HK-2 (cell line): Measurements from ENCODE around the gene TIMMDC1.
"Not testable (repeated sequence)": the region's sequence is repeated elsewhere in the genome, so short reads cannot be mapped to it uniquely, and the experiment has no call there.

Source experiments
- DNase-seq: peaks from one replicate; pipeline ENCODE4 v3.0.0-alpha.2; 2018; ENCODE audit not compliant: unreplicated experiment

TIMMDC1 gene

GRCh38 chr3:119557192-119557876, 59.0 kb downstream of the TIMMDC1 start:
- DNase-seq = no peak

GRCh38 chr3:119557877-119558269, 59.5 kb downstream of the TIMMDC1 start:
- no peak for DNase-seq

GRCh38 chr3:119558626-119559317, 60.4 kb downstream of the TIMMDC1 start:
- DNase-seq = no peak

GRCh38 chr3:119559441-119559963, 61.2 kb downstream of the TIMMDC1 start, which contains the start of gene CD80:
Gene CD80, minus strand, starts transcription at chr3:119559614. Its CDS starts 1,886 bp downstream, at chr3:119557728.
- peak; percentile 33 for DNase-seq

GRCh38 chr3:119560160-119560559, 61.8 kb downstream of the TIMMDC1 start:
- no peak for DNase-seq

- DNase-seq = no peak
Observed at GRCh38 chr3:119562307-119562961, 64.1 kb downstream of the TIMMDC1 start.

GRCh38 chr3:119563334-119563733, 65.0 kb downstream of the TIMMDC1 start:
- DNase-seq = not testable (repeated sequence)

- no peak for DNase-seq
Observed at GRCh38 chr3:119569156-119569555, 70.8 kb downstream of the TIMMDC1 start.

- no peak for DNase-seq
Observed at GRCh38 chr3:119570229-119570628, 71.9 kb downstream of the TIMMDC1 start.

- no peak for DNase-seq
Observed at GRCh38 chr3:119571230-119571629, 72.9 kb downstream of the TIMMDC1 start.

GRCh38 chr3:119571688-119572087, 73.3 kb downstream of the TIMMDC1 start:
- DNase-seq = no peak
